SJCRH30 (cell line): ENCODE data around the gene SPECC1. TPM values are rescaled to one million over a fixed set of nuclear protein-coding genes. Genes with fewer than 3 reads are reported as not detected.

ENCODE experiments used
- DNase-seq, 2 experiments: peaks; one replicate each; pipeline ENCODE4 v3.0.0-alpha.2; 2015 to 2020
- H3K27ac ChIP-seq: fragments of 250-450 bp; sonication (Bioruptor Pico); 2 replicates; pipeline ENCODE4 v1.5.1; 2020; ENCODE audit warnings: mild to moderate bottlenecking, moderate library complexity
- H3K27me3 ChIP-seq: fragments of 250-450 bp; sonication (Bioruptor Pico); 2 replicates; pipeline ENCODE4 v1.5.1; 2020; ENCODE audit warnings: mild to moderate bottlenecking, moderate library complexity
- H3K36me3 ChIP-seq: fragments of 250-450 bp; sonication (Bioruptor Pico); 2 replicates; pipeline ENCODE4 v1.5.1; 2020; ENCODE audit warnings: mild to moderate bottlenecking, moderate library complexity
- H3K4me1 ChIP-seq: fragments of 250-450 bp; sonication (Bioruptor Pico); 2 replicates; pipeline ENCODE4 v1.5.1; 2020; ENCODE audit warnings: mild to moderate bottlenecking, moderate library complexity
- H3K4me3 ChIP-seq: fragments of 250-450 bp; sonication (Bioruptor Pico); 2 replicates; pipeline ENCODE4 v1.5.1; 2020; ENCODE audit warnings: mild to moderate bottlenecking, moderate library complexity
- H3K9me3 ChIP-seq: fragments of 250-450 bp; sonication (Bioruptor Pico); replicated peaks from 2 replicates; pipeline ENCODE4 v1.5.1; 2020; ENCODE audit warnings: mild to moderate bottlenecking, moderate library complexity
- total RNA-seq: library from RNA; depleted of rRNA; stranded (reverse); fragments of >200 nt; shearing (Covaris generic); gene quantifications from 2 replicates; pipeline ENCODE4 v1.2.3, GENCODE V29; 2014

SPECC1 gene
- total RNA-seq, 1 experiment from 2014 or later = 167 TPM

DNA sequence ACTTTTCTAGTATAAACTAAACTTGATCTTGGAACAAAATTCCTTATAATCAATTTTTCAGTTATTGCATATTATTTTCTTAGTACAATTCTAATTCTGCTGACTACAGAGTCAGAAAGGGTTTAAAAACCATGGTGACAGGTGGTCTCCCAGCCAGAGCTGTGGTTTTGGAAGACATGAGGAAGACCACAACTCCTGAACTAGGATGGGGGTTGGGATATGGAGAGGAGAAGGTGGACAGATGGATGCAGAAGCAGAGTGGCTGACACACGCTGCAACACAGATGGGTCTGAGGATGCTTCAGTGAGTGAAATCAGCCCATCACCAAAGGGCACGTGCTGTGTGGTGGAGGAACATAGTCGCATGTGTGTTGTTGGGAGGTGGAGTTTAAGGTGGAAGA, 270.5 kb downstream of the SPECC1 start:
- H3K36me3 ChIP-seq = peaks cover 8% of the 10 kb centered on the region
- no peaks in the 10 kb centered on the region for H3K9me3 ChIP-seq
- no peak overlapping the region for H3K27ac ChIP-seq
- DNase-seq = peak; percentile 34 to 58
- H3K27me3 ChIP-seq = no peaks in the 10 kb centered on the region
- H3K4me1 ChIP-seq = peaks cover 27% of the 10 kb centered on the region
- H3K4me3 ChIP-seq = no peak overlapping the region

DNA sequence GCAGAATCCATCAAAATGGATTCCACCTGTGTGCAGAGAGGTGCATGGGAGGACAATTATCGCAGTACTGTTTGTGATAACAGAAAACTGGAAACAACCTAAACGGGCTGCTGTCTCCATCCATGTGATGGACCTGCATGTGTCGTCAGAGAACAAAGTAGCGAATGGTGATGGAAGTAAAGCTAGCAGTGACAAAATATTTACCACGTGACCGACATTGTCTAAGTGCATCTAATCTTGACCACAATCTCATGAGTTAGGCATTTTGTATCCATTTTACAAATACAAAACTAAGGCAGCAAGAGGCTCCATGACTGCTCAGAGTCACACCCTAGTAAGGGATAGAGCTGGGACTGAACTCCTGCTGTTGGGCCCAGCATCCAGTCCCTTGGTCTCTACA, 270.9 kb downstream of the SPECC1 start:
- Histone ChIP-seq H3K36me3 (peaks cover 5% of the 10 kb centered on the region), H3K27ac (no peak overlapping the region), H3K4me1 (peaks cover 31% of the 10 kb centered on the region), H3K9me3 (no peaks in the 10 kb centered on the region), H3K4me3 (no peak overlapping the region), H3K27me3 (no peaks in the 10 kb centered on the region)
- no peak for DNase-seq

DNA sequence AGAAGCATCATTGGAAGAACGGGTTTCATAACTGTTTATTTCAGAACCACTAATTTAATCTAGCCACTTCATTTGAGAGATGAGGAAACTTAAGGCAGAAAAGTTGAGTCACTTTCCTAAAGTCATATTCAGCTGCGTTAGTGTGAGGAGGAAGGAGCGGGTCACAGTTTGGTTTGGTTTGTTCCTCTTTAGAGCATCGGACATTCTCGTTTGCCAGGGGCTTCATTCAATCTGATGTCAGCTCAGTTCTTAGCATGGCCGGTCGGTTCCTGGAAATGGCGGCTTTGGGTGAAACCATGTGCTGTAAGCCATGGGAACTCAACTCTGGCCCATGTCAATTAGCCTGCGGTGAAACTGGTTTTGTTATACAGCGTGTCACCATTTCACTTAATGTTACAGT, 271.7 kb downstream of the SPECC1 start:
- peaks cover 31% of the 10 kb centered on the region for H3K4me1 ChIP-seq
- no peaks in the 10 kb centered on the region for H3K9me3 ChIP-seq
- H3K27me3 ChIP-seq = no peaks in the 10 kb centered on the region
- no peak for DNase-seq
- H3K27ac ChIP-seq = no peak overlapping the region
- H3K36me3 ChIP-seq = peaks cover 5% of the 10 kb centered on the region; the same call in 1 of the 2 replicates
- H3K4me3 ChIP-seq = no peak overlapping the region

DNA sequence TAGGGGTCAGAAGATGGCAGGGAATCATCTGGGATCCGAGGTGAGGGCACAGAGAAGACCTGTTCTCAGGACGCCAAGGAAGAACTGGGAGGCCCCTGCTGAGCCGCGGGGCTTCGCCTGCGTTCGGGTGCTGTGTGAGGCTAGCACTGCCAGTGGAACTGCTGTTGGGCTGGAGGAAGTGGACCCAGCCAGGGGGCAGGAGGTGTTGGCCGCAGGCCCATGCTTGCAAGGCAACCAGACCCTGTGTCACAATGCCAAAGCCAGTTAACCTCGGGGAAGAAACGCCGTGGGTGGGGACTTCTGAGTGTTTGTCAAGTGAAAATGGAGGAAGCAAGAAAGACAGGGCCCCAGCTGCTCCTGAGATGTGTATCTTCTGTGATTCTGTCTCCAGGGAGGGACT, 272.7 kb downstream of the SPECC1 start:
- Histone ChIP-seq H3K4me1 (peaks cover 31% of the 10 kb centered on the region), H3K36me3 (peaks cover 5% of the 10 kb centered on the region; the same call in 1 of the 2 replicates), H3K9me3 (no peaks in the 10 kb centered on the region), H3K27me3 (no peaks in the 10 kb centered on the region), H3K4me3 (no peak overlapping the region), H3K27ac (no peak overlapping the region)
- no peak for DNase-seq

DNA sequence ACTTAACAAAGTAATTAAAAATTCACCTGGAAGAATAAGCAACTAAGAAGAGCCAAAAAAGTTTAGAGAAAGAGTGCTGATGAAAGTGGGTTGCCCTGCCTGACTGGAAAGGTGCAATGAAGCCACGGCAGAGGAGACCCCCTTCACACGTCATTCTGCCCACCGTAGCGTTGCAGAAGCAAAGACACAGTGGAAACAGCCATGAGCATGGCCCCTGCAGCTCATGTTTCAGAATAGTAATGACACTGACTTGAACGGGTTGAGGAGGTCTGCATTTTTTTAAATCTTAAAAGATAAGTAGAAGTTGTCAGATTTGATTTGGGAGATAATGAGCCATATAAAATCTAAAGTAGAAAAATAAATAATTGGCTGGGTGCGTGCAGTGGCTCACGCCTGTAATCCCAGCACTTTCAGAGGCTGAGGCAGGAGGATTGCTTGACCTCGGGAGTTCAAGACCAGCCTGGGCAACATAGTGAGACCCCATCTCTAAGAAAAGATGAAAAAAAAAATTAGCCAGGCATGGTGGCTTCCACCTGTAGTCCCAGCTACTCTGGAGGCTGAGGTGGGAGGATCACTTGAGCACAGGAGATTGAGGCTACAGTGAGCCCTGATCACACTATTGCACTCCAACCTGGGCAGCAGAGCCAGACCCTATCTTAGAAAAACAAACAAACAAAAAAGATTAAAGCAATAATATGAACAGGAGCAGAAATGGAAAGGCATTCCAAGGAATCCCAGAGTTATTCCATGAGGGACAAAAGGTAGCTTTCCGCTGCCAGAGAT, 273.6 kb downstream of the SPECC1 start:
- no peak for DNase-seq
- Histone ChIP-seq H3K27ac (no peak overlapping the region), H3K27me3 (no peaks in the 10 kb centered on the region), H3K4me1 (peaks cover 31% of the 10 kb centered on the region), H3K36me3 (peaks cover 5% of the 10 kb centered on the region; the same call in 1 of the 2 replicates), H3K9me3 (no peaks in the 10 kb centered on the region; the same call in 1 of the 2 replicates), H3K4me3 (no peak overlapping the region)

DNA sequence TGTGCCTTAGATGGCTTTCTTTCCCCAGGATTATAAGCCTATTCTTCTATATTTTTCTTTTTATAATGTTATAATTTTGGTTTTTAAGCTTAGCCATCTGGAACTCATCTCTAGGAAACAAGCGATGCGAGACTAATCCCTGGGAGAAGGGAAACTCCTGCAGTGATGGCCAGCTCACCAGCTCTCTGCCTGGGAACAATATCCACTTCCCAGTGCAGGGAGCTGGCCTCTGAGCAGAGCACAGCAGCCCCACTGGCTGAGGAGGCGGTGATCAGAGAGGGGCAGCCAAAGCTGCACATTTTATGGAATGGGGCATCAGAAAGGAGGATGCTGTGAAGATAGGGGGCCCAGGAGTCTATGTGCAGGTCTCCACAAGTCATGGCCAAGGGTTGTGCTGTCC, 274.9 kb downstream of the SPECC1 start:
- no peak overlapping the region for H3K4me3 ChIP-seq
- H3K36me3 ChIP-seq = peaks cover 5% of the 10 kb centered on the region; the same call in 1 of the 2 replicates
- H3K4me1 ChIP-seq = peaks cover 27% of the 10 kb centered on the region
- no peaks in the 10 kb centered on the region; the same call in 1 of the 2 replicates for H3K9me3 ChIP-seq
- peak overlapping the region; percentile 9 for H3K27ac ChIP-seq
- DNase-seq = peak; percentile 46 to 74
- no peaks in the 10 kb centered on the region for H3K27me3 ChIP-seq

DNA sequence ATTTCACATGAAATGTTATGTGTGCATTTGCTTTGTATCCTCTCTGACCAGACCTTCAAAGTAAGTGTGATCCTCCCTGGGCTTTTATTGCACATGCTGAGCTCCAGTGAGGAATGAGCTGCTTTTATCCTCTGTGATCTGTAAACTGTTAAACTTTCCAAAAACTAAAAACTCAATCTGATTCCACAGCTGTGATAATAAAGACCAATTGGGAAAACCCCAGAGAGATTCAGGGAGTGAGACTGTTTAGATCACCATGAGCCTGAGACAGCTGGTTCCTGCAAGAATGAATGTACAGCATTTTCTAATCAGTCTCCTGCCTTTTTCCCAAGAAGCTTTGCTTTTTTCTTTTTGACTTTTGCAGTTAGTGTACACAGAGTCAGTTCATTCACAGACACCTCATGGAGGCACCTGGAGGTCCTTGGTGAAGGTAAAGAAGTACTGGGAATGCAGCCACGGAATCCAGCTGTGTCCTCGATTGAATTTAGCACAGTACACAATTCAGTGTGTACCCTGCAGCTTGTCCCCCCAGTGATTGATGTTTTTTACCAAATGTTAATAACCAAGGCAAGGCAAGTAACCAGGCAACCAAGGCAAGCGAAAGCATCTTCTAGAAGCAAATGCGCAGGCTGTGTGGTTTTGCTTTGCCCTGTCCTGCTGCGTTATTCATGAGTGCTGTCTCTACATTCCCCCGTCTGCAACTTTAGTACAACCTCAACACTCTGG, 275.6 kb downstream of the SPECC1 start:
- Histone ChIP-seq H3K27me3 (no peaks in the 10 kb centered on the region), H3K36me3 (peaks cover 5% of the 10 kb centered on the region; the same call in 1 of the 2 replicates), H3K4me1 (peaks cover 21% of the 10 kb centered on the region), H3K9me3 (no peaks in the 10 kb centered on the region; the same call in 1 of the 2 replicates), H3K27ac (peak overlapping the region; percentile 9), H3K4me3 (no peak overlapping the region)
- DNase-seq = peak; percentile 41 to 74

DNA sequence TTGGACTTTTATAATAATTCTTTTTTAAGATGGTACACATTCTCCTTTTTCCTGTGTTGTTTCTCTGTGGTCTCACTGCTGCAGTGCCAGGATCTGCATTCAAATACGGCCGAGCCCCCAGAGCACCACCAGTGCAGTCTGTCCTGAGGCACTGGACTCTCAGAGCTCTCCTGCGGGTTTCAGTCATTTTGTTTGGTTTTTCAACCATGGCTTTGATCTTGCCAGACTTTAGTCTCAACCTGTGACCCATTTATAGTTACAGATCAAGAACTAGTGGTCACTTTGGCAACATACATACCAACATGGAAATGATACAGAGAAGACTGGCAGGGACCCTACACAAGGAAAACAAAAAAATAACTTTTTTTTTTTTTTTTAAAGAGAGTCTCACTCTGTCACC, 280.8 kb downstream of the SPECC1 start:
- Histone ChIP-seq H3K4me1 (no peaks in the 10 kb centered on the region; the same call in 1 of the 2 replicates), H3K36me3 (no peaks in the 10 kb centered on the region; the same call in 1 of the 2 replicates), H3K4me3 (no peak overlapping the region), H3K9me3 (no peaks in the 10 kb centered on the region; the same call in 1 of the 2 replicates), H3K27me3 (no peaks in the 10 kb centered on the region), H3K27ac (no peak overlapping the region)
- DNase-seq = no peak

DNA sequence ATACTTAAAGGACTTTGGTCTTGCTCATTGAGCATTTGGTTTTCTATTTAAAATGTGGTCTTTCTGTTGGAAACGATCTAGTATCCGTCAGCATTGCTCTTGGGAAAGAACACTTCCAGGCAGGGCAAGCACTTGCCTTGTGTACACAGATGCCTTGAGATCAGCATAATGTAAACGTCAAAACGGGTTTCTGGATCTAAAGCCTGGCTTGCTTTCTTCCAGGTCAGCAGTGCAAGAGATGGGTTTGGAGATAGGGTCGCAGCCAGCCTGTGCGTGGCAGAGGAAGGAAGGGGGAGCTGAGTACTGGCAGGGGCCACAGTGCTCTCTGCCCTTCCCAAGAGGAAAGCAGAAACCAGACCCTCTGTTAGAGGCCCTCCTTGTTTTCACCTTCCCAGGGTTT, 282.7 kb downstream of the SPECC1 start:
- no peak overlapping the region for H3K27ac ChIP-seq
- no peak for DNase-seq
- no peaks in the 10 kb centered on the region for H3K4me1 ChIP-seq
- H3K36me3 ChIP-seq = no peaks in the 10 kb centered on the region; the same call in 1 of the 2 replicates
- no peaks in the 10 kb centered on the region for H3K27me3 ChIP-seq
- no peak overlapping the region for H3K4me3 ChIP-seq
- H3K9me3 ChIP-seq = peaks cover 6% of the 10 kb centered on the region

DNA sequence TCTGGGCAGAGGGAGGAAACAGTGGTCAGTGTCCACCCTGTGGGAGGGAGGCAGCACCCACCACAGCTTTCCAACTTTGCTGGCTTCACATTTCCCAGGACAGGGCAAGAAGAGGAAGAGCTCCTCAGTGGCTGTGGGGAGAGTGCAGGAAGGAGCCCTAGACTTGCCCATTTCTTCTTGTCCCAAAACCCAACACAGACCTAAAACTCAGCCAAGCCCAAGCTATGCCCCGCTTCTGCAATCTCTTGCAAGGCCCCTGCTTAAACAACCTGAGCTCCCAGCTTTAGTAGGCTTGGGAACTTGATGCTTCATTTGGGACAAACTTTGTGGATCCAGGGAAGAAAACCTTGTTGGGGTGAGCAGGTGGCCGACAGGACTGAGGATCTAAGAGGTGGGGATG, 284.3 kb downstream of the SPECC1 start:
- no peak overlapping the region for H3K4me3 ChIP-seq
- DNase-seq = no peak
- H3K27ac ChIP-seq = no peak overlapping the region
- peaks cover 4% of the 10 kb centered on the region for H3K36me3 ChIP-seq
- H3K27me3 ChIP-seq = no peaks in the 10 kb centered on the region
- H3K4me1 ChIP-seq = no peaks in the 10 kb centered on the region
- peaks cover 6% of the 10 kb centered on the region for H3K9me3 ChIP-seq

DNA sequence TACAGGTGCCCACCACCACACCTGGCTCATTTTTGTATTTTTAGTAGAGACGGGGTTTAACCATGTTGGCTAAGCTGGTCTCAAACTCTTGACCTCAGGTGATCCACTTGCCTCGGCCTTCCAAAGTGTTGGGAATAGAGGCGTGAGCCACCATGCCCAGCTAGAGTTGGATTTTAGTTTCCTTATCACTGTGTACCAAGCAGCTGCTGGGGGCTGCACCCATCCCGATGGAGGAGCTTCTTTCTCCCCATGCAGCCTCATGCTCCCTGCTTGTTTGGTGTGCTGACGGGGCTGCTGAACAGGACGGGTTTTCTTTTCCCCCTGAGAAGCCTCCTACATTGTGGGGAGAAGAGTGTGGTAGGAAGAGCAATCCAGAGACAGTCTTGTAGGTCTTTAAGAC, 285.0 kb downstream of the SPECC1 start:
- Histone ChIP-seq H3K9me3 (peaks cover 6% of the 10 kb centered on the region), H3K4me3 (no peak overlapping the region), H3K27ac (no peak overlapping the region), H3K27me3 (no peaks in the 10 kb centered on the region), H3K36me3 (peaks cover 4% of the 10 kb centered on the region), H3K4me1 (no peaks in the 10 kb centered on the region)
- no peak for DNase-seq

DNA sequence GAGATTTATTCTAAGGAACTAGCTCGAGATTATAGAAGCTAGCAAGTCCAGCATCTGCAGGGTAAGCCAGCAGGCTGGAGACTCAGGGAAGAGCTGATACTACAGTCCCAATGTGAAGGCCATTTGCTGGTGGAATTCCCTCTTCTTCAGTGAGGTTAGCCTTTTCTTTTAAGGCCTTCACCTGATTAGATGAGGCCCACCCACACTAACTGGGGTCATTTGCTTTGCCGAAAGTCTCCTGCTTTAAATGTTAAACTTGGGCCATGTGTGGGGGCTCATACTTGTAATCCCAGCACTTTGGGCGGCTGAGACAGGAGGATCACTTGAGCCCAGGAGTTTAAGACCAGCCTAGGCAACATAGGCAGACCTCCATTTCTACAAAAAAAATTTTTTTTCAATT, 289.9 kb downstream of the SPECC1 start:
- Histone ChIP-seq H3K4me3 (no peak overlapping the region), H3K27me3 (no peaks in the 10 kb centered on the region), H3K4me1 (peaks cover 9% of the 10 kb centered on the region), H3K36me3 (peaks cover 4% of the 10 kb centered on the region; the same call in 1 of the 2 replicates), H3K9me3 (peaks cover 6% of the 10 kb centered on the region), H3K27ac (no peak overlapping the region)
- DNase-seq = no peak

DNA sequence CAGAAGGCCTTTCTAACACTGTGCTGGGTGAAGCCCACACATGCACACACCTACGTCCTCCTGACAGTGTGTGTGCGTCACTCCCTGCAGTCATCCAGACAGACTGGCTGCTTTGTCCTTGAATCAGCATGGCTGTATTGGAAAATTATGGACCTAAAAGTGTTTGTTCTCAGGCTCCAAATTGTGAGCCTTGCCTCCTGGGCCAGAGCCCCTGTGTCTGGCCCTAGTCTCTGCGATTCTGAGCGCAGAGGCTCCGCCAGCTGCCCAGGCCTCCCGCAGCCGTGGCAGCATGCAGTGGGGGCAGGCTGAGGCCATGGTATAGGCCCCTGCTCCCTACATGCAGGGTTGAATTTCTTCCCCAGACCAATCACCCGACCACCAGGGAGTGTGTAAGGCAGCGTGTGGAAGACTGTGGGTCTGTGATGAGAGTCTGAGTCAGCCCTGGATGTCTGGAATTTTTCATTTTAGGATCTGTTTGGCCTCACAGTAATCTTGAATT, 291.3 kb downstream of the SPECC1 start:
- peak; percentile 65 to 74 for DNase-seq
- peak overlapping the region; percentile 44 for H3K27ac ChIP-seq
- H3K36me3 ChIP-seq = peaks cover 4% of the 10 kb centered on the region; the same call in 1 of the 2 replicates
- peaks cover 9% of the 10 kb centered on the region for H3K4me1 ChIP-seq
- peaks cover 3% of the 10 kb centered on the region for H3K9me3 ChIP-seq
- H3K4me3 ChIP-seq = no peak overlapping the region
- H3K27me3 ChIP-seq = no peaks in the 10 kb centered on the region

DNA sequence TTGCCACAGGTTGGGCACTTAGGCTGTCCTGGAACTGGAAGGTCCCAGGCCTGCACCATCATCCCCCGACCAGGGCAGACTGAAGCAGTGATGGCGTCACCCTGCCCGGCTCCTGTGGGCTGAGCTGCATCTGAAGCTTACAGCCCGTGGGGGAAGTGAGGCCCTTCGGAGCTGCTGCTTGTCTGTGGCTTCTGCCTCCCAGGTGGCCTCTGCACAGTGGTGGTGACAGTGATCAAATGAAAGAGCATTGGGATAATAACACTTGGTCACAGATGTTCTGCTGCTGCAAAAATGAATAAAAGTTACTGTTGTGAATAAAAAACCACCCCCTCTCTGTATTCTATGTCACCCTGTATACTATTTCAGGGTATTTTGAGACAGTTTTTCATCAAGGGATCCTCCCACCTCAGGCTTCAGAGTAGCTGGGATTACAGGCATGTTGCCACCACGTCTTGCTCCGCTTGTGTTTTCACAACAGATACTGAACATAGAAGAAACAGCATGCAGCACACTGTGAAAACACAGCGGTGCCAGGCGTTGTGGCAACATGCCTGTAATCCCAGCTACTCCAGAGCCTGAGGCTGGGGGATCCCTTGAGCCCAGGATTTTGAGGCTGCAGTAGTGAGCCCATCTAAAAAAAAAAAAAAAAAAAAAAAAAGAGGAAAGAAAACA, 293.2 kb downstream of the SPECC1 start:
- peaks cover 9% of the 10 kb centered on the region for H3K36me3 ChIP-seq
- peaks cover 9% of the 10 kb centered on the region for H3K4me1 ChIP-seq
- DNase-seq = peak; percentile 58 to 72
- no peak overlapping the region for H3K27ac ChIP-seq
- H3K9me3 ChIP-seq = peaks cover 9% of the 10 kb centered on the region
- no peaks in the 10 kb centered on the region for H3K27me3 ChIP-seq
- no peak overlapping the region for H3K4me3 ChIP-seq
